HG03571 (cell line): Measurements from ENCODE around the gene RAB15.
A peak's percentile ranks its signal among the peaks of the same experiment; 100 is the strongest.

ENCODE experiments used
- ATAC-seq: cut with Tn5 transposase; IDR thresholded peaks from one replicate; pipeline ENCODE4 v1.9.1; 2021; ENCODE audit not compliant: unreplicated experiment

The RAB15 gene

GRCh38 chr14:64990939-64991338, 18.8 kb upstream of the RAB15 start:
- no peak for ATAC-seq

GRCh38 chr14:64990296-64990695, 18.2 kb upstream of the RAB15 start:
- ATAC-seq: no peak

GRCh38 chr14:64987438-64987767, 15.3 kb upstream of the RAB15 start:
- ATAC-seq: no peak

GRCh38 chr14:64986648-64987437, 14.7 kb upstream of the RAB15 start, which contains the start of gene FNTB:
Gene FNTB, plus strand, starts transcription at chr14:64986895. Its CDS starts 59 bp downstream, at chr14:64986954.
- ATAC-seq: peak; percentile 94

GRCh38 chr14:64983439-64984310, 11.5 kb upstream of the RAB15 start:
- no peak for ATAC-seq

- ATAC-seq: no peak
These were observed 7.4 kb upstream of the RAB15 start for GRCh38 chr14:64979336-64980074.

- ATAC-seq: no peak
These were observed 2.4 kb upstream of the RAB15 start for GRCh38 chr14:64974563-64974962.

- no peak for ATAC-seq
These were observed 1.7 kb upstream of the RAB15 start for GRCh38 chr14:64973826-64974225.

GRCh38 chr14:64973026-64973442, 898 bp upstream of the RAB15 start:
- no peak for ATAC-seq

- no peak for ATAC-seq
These were observed 619 bp downstream of the RAB15 start for GRCh38 chr14:64971491-64971942.

- ATAC-seq: no peak
These were observed 1.2 kb downstream of the RAB15 start for GRCh38 chr14:64970776-64971477.

GRCh38 chr14:64970041-64970440, 2.1 kb downstream of the RAB15 start:
- ATAC-seq: no peak

GRCh38 chr14:64968651-64969050, 3.5 kb downstream of the RAB15 start:
- no peak for ATAC-seq

GRCh38 chr14:64968167-64968566, 4.0 kb downstream of the RAB15 start:
- ATAC-seq: no peak

- ATAC-seq: no peak
These were observed 5.2 kb downstream of the RAB15 start for GRCh38 chr14:64966976-64967375.

- ATAC-seq: no peak
These were observed 6.7 kb downstream of the RAB15 start for GRCh38 chr14:64965356-64966000.

GRCh38 chr14:64963611-64964010, 8.5 kb downstream of the RAB15 start:
- ATAC-seq: no peak

- ATAC-seq: no peak
These were observed 11.3 kb downstream of the RAB15 start for GRCh38 chr14:64960762-64961276.

- ATAC-seq: no peak
These were observed 13.4 kb downstream of the RAB15 start for GRCh38 chr14:64958743-64959142.

GRCh38 chr14:64958201-64958600, 13.9 kb downstream of the RAB15 start:
- ATAC-seq: no peak
